ENCODE results near the gene ADAM12.
"Not testable (repeated sequence)": the region's sequence is repeated elsewhere in the genome, so short reads cannot be mapped to it uniquely, and the experiment has no call there.

ADAM12 gene

DNA sequence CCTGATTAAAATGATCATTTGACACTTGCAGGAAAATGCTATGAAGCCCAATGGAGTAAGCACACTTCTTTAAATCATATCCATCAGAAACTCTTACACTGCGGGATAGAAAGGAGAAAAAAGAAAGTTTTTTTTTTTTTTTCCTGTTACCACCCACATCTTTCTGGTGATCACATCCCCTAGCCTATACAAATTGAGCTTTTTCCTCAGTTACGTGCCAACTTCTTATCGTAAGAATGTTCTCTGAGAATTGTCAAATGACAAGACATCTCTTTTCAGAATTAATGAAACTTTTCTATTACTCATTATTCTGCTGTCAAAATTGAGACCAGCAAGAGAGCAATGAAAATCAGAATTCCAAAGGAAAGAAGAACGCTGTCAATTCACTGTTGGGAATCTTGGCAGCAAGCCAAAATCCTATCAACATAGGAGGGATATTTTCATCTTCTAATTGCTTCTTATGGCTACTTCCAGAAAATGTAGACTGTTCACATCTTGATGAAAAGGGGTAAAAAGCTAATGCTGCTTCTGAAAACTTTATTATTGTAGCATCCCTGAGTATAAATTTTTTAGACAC lies 179.5 kb downstream of the ADAM12 start:
- DNase-seq: no peak

DNA sequence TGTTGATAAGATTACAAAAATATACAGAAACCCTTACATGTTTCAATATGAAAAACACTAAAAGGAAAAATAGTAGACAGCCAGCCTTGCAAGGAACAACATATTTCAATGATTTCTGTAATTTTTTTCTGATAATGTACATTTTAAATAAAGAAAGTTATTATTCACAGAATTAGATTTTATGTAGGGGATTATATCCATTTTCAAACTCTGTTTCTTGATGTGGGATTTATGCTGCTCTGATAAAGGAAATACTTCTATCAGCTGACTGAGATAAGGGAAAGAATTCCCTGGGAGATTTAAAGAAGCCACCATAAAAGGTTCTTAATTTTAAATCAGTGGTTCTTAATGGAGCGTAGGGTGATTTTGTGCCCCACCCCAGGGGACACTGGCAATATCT lies 180.4 kb downstream of the ADAM12 start:
- DNase-seq: no peak

DNA sequence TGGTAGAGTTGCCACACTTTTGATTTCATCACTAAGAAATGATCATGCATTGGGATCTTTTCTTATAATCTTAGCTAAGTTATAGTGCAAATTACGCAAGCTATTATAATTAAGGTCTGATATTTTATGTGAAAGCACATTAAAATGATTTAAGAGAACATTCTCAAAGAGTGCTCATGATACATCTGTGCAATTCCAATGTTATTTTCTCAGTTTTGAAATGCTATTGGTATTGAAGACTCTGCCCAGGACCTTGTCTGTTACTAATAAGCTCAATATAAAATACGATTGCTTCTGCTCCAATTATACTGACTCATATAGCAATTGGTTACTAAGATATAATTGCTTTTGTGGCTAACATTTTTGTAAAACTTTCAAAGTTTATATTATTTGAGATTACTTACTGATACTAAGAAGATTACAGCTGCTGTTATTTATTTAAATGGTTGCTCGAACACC lies 180.9 kb downstream of the ADAM12 start:
- no peak for DNase-seq

DNA sequence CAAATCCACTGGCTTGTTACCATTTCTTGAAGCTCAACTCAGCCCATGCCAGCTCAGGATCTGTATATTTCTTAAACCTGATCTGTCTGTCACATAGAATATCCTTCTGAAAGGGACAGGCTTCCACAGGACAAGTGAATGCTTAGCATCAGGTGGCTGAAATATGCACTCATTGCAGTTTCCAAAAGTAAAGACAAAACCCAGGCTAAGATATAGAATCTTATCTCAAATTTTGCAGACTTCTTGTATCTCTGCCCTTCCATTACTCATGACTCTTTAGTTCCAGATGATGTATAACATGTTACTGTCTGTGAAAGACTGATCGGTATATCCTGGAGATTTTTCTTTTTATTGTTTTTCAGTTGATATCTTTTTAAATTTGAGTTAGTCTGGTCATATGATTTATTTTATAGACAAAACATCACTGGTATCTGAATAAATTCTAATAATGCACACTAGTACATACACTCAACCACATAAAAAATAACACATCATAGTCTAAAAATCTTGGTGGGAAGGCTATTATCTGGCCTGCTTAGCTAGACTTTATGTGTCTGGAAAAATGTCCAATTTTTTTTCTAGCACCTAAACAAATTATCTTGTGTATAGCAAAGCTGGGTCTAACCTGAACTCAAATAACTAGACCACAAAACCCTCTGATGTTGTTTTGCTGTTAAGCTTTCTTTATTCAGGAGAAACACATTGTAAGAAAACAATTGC lies 182.6 kb downstream of the ADAM12 start:
- DNase-seq: no peak

DNA sequence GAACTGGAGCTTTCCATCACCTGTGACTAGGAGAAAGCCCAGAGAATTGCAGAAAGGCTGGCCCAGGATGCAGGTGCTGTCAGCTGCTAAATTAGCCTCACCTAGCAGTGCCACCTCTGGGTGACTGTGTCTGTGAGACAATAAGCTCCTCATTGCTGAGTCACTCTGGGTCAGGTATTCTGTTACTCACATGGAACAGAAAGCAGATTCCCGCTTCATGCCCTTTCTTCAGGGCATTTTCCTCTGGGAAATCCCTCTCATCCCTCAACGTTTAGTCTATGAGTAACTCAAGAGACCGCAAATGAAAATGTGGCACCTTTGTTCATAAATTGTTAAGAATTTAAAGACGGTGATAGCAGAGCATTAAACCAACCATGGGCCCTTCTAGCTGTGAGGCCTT lies 184.0 kb downstream of the ADAM12 start:
- DNase-seq: no peak

DNA sequence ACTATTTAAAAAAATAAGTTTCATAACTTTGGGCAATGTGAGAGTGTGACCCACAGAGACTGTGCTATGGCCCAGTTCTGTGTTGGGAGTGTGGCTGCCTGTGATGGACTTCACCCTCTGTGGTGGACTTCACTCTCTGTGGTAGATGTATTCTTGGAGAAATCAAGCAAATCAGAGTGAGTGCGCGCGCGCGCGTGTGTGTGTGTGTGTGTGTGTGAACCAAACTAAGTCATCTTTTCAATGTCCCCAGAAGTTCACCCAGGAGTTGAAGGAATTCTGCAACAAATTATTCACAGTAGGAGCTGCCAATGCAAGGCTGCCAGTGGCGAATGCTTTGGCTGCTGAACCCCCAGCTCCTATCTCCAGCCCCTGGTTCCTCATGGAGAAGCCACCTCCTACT lies 184.5 kb downstream of the ADAM12 start:
- no peak for DNase-seq

DNA sequence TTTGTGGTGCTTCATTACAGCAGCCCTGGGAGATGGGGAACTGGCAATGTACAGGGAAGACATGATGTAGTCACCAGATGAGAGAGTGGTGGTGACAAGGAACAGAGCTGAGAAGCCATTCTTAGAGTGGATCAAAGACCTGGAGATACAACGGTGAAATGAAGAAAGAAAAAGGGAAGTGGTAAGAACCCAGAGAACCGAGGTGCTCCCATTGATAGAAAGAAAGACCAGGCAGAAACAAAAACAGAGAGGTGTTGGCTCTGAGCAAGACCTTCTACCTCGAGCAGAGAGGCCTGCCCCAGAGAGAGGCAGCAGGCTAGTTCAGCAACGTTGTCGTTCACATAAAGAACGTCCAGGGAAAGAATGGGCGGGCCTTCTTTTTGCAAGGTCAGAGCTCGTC lies 186.7 kb downstream of the ADAM12 start:
- DNase-seq: no peak

DNA sequence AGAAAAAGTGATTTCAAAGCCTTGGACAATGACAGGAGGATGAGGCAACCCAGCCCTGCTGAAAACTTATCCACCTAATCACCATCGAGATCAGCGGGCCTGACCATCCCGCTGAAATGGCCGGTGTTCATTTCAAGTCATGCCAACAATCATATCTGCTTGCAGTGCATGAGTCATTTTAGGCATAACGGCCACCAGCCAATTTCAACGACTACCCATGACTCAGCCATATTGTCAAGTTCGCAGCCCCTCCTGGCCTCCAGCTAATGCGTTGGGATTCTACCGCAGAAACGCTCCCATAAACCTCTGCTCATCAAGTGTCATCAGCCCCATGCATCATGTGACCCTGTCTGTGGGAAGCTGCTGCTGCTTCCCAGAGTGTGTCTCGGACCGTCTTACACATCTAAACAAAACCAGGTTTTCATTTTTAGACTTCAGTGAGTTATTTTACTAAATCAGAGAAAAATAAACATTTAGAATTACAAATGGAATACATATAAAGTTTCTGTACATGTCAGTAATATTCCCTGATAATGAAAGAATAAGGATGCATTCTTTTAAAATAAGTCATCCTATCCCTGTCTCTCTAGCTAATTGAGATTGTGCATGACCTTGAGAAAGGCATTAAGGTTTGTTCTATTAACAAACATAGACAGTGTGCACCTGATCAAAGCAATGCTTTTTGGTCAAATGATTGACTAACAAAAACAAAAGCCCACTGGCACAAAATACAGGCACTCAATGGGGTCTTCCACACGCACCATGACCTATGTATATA lies 188.9 kb downstream of the ADAM12 start:
- DNase-seq: no peak

DNA sequence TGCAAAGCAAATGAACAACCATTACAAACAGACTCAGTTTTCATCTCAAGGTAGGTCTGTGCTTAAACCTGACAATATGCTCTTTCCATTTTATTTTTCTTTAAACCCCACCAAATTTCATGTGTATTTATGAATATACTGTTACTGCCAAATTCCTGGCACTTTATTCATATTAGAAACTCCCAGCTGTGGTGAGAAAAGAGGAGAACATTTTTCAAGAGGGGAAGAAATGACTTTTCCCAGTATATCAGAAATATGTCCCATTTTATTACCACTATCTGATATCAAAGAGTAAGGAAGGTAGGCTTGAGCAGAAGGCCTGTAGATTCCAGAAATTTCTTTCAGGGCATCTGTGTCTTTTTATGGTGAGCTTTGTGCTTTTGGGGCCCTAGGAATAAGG lies 189.6 kb downstream of the ADAM12 start:
- no peak for DNase-seq

DNA sequence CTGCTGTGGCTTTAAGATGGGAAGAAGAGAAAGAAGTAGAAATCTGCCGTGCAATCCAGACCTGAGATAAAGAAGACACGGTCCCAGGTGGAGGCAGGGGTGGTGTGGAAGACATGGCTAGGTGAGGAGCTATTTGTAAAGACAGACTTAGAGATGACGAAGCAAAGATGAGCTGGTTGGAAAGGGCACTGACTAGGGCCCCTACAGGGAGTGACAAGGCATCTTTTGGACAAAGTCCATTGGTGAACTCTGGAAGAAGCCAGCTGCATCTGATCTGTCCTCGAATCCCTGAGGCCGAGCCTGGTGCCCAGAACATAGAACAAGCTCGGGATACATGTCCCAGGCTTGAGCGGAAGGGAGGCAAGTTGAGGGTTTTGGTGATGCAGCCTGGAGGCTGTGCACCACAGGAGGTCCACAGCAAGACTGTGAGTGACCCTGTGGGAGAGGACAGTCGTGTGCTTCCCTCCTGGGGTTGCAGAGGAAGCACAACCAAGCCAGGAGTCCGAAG lies 191.2 kb downstream of the ADAM12 start:
- no peak for DNase-seq

DNA sequence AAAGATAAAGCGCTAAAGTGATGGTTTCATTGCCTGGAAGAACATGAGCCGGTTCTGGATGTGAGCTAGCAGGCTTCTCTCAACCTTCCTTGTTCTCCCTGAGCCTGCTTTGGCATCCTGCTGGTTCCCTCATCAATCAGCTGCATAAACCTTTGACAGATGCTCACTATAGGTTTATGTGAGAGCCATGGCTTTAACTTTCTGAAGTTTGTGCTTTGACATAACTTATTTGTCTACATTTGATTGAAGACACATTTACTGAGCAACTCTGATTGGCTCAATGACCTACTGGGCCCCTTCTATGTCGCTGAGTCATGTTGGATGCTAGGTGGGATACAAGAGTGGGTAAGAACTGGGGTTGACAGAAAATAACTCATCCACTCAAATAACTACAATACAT lies 192.0 kb downstream of the ADAM12 start:
- no peak for DNase-seq

DNA sequence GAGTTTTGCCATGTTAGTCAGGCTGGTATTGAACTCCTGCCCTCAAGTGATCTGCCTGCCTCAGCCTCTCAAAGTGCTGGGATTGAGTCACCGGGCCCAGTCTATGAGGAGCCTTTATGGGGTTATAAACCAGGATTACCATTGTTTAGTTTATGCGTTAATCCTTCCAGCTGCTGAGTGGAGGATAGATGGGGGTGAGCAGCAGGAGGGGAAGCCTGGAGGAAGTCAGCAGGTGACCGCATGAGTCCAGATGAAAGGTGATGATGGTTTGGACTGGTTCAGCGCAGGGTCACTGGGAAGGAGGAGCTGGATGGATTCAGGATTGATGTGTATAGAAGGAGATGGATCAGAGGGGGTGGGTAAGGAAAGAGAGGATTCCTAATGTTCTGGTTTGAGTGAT lies 197.1 kb downstream of the ADAM12 start:
- no peak for DNase-seq

DNA sequence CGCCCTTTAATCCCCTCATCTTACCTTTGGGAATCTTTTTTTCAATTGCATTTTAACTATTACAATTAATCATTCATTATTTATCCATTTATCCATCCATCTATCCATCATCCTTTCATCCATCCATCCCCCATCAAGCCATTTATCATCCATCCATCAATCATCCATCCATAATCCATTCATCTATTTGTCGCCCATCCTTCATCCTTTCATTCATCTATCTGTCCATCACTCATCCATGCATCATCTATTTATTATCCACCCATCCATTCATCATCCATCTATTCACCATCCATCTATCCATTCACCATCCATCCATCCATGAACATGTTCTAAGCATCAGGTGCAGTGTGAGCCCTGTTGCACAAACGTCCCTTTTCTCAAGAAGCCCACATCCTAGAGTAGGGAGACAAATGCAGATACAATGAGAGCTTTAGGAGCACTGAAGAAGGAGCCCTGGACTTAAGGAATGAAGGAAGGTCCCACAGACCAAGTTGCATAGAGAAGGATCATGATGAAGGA lies 199.5 kb downstream of the ADAM12 start:
- no peak for DNase-seq

DNA sequence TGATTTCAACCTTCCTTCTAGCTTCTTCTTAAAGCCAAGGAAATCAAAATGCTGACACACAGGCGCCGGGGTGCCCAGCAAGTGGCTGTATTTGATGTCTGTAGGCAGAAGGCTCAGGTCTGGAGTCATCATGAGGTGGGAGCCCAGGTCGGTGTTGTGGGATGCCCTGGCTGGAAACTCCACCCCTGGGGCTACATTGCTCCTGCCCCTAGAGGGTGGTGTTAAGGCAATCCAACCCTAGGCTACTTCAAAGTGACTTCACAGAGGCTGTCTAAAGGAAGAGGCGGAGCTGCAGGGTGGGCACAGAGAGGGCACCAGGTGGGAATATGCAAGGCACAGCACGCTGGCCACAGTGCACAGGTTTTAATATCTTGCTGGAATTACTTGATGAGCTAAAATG lies 200.9 kb downstream of the ADAM12 start:
- DNase-seq: no peak

DNA sequence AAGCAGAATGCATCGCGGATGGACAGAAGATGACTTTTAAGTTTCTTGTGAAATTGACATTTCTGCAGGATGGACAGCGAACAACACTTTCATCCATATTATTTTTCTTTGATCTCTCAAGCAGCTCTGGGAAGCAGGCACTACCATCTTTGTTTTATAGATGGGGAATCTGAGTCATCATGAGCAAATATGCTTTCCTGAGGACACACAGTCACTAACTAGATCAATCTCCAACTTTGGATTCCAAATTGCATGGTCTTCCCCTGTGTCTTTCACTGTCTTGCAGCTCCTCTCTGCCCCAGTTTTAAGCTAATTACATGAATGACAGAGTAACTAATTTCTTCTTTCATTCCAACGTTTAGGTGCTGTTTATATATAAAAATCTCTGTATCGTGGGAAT lies 201.5 kb downstream of the ADAM12 start:
- no peak for DNase-seq

DNA sequence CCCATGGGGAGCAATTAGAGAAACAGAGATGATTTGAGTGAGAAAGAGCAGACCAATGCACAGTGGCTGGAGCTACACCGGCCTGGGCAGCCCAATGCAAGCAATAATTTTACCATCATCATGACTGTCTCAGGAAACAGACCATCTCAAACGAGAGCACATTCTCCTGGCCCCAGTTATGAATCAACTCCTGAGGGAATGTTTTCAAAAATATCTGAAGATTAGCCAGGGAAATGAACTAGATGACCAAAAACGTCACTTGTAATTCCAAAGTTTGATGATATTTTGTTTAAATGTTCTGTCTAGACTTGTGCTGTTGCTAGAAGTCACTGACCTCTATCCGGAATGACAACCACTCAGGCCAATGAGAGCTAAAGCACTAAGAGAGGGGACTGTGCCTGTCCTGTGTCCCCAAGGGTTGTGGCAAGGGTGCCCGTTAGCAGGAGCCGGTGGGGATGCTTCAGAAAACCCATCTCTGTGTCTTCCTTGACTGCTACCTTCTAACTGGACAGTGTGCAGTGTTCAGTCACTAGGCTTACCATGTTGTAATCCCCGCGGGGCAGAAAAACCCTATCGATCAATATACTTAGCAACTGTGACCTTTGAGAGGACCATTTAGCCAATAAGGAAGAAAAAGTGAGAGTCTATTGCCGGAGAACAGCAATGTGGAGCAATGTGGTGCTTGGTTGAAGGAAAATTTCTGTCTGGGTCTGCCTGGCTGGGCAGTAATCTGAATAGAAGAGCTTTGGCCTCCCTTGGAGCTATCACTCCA lies 202.4 kb downstream of the ADAM12 start:
- no peak for DNase-seq

DNA sequence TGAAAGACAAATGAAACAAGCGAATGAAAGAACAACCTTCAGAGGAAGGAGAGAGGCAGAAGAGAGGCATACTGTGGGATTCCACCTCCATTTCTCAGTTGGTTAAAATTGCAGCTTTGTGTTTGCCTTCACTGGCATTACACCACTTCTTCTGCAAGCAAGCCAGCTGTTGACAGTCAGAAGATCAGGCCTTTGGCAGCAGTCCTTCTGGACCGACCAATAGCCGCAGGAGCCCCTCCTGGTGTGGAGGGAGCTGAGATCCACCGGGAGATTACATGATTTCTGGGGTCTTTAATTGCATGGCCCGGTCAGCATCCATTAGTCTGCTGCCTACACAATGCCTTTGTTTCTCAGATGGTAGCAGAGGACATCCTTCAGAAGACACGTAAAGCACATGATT lies 206.7 kb downstream of the ADAM12 start:
- no peak for DNase-seq

DNA sequence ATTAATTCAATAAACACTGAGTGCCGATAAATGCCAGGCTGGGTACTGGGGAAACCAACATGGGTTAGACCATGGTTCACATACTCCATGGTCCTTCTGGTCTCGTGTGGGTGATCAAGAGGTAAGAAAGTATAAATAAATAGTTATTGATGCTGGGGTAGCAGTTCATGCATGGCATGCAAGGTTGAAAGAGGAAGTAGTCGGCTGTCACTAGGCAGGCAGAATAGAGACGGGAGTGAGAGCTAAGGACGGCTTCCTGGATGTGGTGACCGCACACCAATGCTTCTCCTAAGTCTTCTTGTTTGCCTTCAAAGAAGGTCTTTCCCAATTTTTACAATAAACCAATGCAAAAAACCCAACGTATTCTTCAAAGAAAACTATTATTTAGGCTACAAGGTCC lies 208.6 kb downstream of the ADAM12 start:
- peak; percentile 34 to 78 (median 68) for DNase-seq

DNA sequence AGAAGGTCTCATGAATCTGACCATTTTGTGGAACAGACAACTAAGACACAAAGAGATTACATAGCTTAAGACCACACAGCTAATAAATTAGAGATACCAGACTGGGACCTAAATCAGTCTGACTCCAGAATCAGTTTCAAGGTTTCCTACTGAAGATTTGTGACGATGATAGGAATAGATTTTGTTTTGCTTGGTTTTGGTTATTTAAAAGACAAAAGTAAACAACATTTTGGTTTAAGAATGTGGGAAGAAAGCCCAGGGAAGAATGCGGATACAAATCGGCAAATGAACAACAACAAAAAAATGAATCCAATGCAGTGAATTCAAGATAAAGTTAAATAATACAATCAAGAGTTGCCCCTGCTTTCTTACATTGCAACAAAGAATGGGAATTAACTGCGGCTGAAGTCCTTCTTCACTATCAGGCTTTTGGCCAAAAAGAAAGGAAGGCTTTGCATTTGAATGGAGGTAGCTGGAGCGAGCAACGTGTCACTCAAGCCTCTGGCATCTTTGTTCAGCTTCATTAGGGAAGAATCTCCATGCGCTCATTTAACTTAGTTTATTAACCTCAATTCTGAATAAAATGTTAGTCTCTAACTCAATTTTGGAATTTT lies 210.8 kb downstream of the ADAM12 start:
- DNase-seq: no peak

DNA sequence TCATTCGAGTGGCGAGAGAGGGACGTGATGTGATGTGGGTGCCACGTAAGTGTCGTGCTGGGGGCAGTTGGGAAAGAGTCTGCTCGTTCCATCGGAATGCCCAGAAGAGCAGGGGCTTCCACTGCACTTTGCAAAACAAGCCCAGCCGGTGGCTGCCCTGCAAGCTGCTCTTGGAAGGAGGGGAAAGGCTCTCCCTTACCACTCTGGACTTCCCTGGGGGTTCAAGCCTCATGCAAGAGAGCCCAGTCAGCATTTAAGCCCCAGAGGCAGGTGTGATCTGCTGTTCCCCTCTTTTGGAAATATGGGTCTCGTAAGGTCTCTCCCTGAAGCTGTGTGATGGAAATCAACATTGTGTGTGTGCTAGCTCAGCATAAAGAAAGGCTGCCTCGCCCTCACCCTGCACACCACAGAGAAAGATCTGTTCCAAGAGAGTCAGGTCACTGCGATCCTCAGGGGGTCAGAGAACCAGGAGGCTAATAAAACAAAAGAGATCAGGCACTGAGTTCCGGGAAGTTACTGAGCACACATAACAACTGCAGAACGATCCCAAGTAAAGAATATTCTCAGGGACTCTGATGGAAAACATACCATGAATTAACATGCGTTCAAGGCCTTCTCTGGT lies 212.5 kb downstream of the ADAM12 start:
- DNase-seq: no peak

DNA sequence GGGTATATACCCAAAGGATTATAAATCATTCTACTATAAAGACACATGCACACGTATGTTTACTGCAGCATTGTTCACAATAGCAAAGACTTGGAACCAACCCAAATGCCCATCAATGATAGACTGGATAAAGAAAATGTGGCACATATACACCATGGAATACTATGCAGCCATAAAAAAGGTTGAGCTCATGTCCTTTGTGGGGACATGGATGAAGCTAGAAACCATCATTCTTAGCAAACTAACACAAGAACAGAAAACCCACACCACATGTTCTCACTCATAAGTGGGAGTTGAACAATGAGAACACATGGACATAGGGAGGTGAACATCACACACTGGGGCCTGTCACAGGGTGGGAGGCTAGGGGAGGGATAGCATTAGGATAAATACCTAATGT lies 215.5 kb downstream of the ADAM12 start:
- DNase-seq: not testable (repeated sequence)

DNA sequence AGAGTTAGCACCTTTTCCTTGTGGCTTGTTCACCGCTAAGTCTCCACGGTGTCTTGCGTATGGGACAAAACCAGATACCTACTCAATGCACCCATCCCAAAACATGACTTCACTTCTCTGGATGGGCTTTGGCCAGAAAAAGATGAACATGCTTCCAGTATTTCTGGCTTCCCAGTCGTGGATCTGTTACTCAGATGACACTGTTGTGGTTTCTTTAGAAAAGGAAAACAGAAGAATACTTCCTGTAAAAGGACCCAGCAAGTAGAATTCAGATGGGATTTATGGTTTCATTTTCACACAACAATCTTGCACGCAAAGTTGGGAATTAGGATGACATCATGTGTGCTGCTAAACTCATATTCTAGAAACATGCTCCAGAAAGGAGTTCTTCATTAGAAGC lies 216.7 kb downstream of the ADAM12 start:
- DNase-seq: peak in 1 of 4 experiments; percentile 12

Measured in suppressor macrophage (primary cell).